Fibroblast of lung (primary cell): ENCODE measurements around the gene SET. TPM values are rescaled to one million over a fixed set of nuclear protein-coding genes. Genes with fewer than 3 reads are reported as not detected.
A peak's percentile ranks its signal among the peaks of the same experiment; 100 is the strongest.

ENCODE experiments used
- DNase-seq, 2 donors: peaks; one replicate each; pipeline versions ENCODE4 v3.0.0 to v3.0.0-alpha.2; 2010; ENCODE audit warnings: low read depth in 2 of 2
- H2AFZ ChIP-seq: 2 replicates; pipeline ENCODE4 v1.5.1; 2012; ENCODE audit warnings: low read length, control low read depth, inconsistent platforms
- H3K27ac ChIP-seq: 2 replicates; pipeline ENCODE4 v1.5.1; 2011; ENCODE audit warnings: low read length, control low read depth; ENCODE audit not compliant: insufficient read depth
- H3K27me3 ChIP-seq: 2 replicates; pipeline ENCODE4 v1.5.1; 2011; ENCODE audit warnings: mild to moderate bottlenecking, low read length; ENCODE audit not compliant: control insufficient read depth, insufficient read depth
- H3K36me3 ChIP-seq: 2 replicates; pipeline ENCODE4 v1.5.1; 2011; ENCODE audit warnings: low read length; ENCODE audit not compliant: control insufficient read depth, insufficient read depth
- H3K4me1 ChIP-seq: 2 replicates; pipeline ENCODE4 v1.5.1; 2011; ENCODE audit warnings: low read length; ENCODE audit not compliant: control insufficient read depth, insufficient read depth; ENCODE audit errors: extremely low read depth
- H3K4me2 ChIP-seq: 2 replicates; pipeline ENCODE4 v1.5.1; 2011; ENCODE audit warnings: low read length, control low read depth; ENCODE audit not compliant: insufficient read depth; ENCODE audit errors: extremely low read depth
- H3K4me3 ChIP-seq, 4 experiments: fragments of 200-600 bp in 1 of 4; sonication (generic) in 1 of 4; replicated peaks in 1 of 4; 2 replicates each; pipeline ENCODE4 v1.5.1; 2011 to 2016; ENCODE audit warnings: low read length in 4 of 4, low read depth in 3 of 4, mild to moderate bottlenecking in 3 of 4, control low read depth in 2 of 4, inconsistent platforms in 1 of 4, mixed read lengths in 1 of 4; ENCODE audit not compliant: insufficient read depth in 1 of 4; ENCODE audit errors: control extremely low read depth in 1 of 4
- H3K79me2 ChIP-seq: 2 replicates; pipeline ENCODE4 v1.5.1; 2012; ENCODE audit warnings: mild to moderate bottlenecking, low read length, inconsistent platforms; ENCODE audit not compliant: control insufficient read depth, insufficient read depth
- H3K9ac ChIP-seq: 2 replicates; pipeline ENCODE4 v1.5.1; 2011; ENCODE audit warnings: mild to moderate bottlenecking, low read length, control low read depth; ENCODE audit not compliant: insufficient read depth
- H3K9me3 ChIP-seq: 2 replicates; pipeline ENCODE4 v1.5.1; 2012; ENCODE audit warnings: low read depth, low read length; ENCODE audit not compliant: control insufficient read depth, insufficient read depth
- H4K20me1 ChIP-seq: 2 replicates; pipeline ENCODE4 v1.5.1; 2011; ENCODE audit warnings: low read length; ENCODE audit not compliant: control insufficient read depth, insufficient read depth; ENCODE audit errors: extremely low read depth
- EZH2 ChIP-seq: IDR thresholded peaks from 2 replicates; pipeline ENCODE4 v1.5.1; 2012; ENCODE audit warnings: low read length, control low read depth, mild to moderate bottlenecking; ENCODE audit errors: missing control alignments
- polyA plus RNA-seq, 2 donors: library from polyadenylated mRNA; depleted of rRNA in 1 of 2; stranded (reverse) in 1 of 2; unstranded in 1 of 2; fragments of >200 nt; gene quantifications; 2 replicates each; pipeline ENCODE4 v1.2.1, GENCODE V29; 2011 to 2012; ENCODE audit warnings: missing spikeins in 1 of 2
- total RNA-seq: library from RNA; depleted of rRNA; stranded (reverse); fragments of >200 nt; gene quantifications from 2 replicates; pipeline ENCODE4 v1.2.1, GENCODE V29; 2014
- TF ChIP-seq, protein P1 (sequence below), 2 donors: IDR thresholded peaks in 1 of 2; conservative IDR thresholded peaks in 1 of 2; 1 replicate in 1 of 2; 2 replicates in 1 of 2; pipeline ENCODE4 v1.5.1; 2011 to 2012; ENCODE audit warnings: low read length in 2 of 2, control low read depth in 1 of 2, inconsistent platforms in 1 of 2, low read depth in 1 of 2, mild to moderate bottlenecking in 1 of 2

The SET gene
- total and polyA plus RNA-seq, 2 donors (not counting 1 experiment from before 2014, with no cell fraction given) = 256 to 456 TPM

DNA sequence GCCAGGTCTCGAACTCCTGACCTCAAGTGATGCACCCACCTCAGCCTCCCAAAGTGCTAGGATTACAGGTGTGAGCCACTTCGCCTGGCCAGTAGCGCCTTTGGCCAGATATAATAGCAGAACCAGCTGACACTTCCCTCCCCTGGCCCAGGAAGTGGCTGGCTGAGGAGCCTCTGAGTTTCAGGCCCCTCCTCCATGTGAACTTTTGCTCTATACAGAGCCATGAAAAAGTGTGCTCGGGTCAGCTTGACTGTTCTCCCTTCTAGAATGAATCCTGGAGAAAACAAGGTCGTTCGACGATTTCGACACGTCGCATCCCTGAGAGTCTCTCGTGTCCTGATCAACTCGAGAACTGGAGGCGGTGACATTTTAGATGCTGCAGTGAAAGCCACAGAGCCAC, 43.6 kb downstream of the SET start:
- Histone ChIP-seq H3K79me2 (no peaks in the 10 kb centered on the region), H3K4me1 (no peaks in the 10 kb centered on the region), H3K4me3 (no peak overlapping the region), H3K9ac (no peak overlapping the region), H4K20me1 (no peaks in the 10 kb centered on the region), H3K27me3 (no peaks in the 10 kb centered on the region), H2AFZ (no peak overlapping the region), H3K27ac (no peak overlapping the region), H3K36me3 (peaks cover 8% of the 10 kb centered on the region), H3K9me3 (no peaks in the 10 kb centered on the region), H3K4me2 (no peak overlapping the region)
- TF ChIP-seq, protein P1, sequence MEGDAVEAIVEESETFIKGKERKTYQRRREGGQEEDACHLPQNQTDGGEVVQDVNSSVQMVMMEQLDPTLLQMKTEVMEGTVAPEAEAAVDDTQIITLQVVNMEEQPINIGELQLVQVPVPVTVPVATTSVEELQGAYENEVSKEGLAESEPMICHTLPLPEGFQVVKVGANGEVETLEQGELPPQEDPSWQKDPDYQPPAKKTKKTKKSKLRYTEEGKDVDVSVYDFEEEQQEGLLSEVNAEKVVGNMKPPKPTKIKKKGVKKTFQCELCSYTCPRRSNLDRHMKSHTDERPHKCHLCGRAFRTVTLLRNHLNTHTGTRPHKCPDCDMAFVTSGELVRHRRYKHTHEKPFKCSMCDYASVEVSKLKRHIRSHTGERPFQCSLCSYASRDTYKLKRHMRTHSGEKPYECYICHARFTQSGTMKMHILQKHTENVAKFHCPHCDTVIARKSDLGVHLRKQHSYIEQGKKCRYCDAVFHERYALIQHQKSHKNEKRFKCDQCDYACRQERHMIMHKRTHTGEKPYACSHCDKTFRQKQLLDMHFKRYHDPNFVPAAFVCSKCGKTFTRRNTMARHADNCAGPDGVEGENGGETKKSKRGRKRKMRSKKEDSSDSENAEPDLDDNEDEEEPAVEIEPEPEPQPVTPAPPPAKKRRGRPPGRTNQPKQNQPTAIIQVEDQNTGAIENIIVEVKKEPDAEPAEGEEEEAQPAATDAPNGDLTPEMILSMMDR (conservative IDR thresholded peaks at IDR 0.05 in 1 of 2, IDR thresholded peaks at IDR 0.05 in 1 of 2; ENCODE audit: low read depth in 1 of 2, low read length in 2 of 2) = no peak
- no peak for TF ChIP-seq EZH2
- no peak for DNase-seq

DNA sequence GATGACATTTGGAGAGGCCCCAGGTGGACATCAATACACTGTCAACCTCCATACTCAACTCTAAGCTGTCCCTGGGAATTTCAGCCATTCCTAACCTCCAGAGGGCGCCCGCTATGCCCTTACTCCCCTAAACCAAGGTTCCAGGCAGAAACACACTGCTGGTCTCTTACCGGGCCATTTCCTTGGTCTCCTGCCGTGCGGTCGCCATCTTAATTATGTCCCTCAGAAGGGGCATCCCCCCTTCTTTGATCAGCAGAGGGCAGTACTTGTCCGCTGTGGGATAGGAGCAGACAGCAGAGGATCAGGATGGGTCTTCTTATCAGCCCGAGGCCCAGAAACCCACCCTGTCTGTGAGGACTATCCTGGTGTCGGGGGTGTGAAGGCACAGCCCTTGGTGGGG, 44.2 kb downstream of the SET start:
- Histone ChIP-seq H3K36me3 (peaks cover 8% of the 10 kb centered on the region), H3K4me1 (no peaks in the 10 kb centered on the region), H3K27ac (no peak overlapping the region), H2AFZ (peak overlapping the region; percentile 77), H3K79me2 (no peaks in the 10 kb centered on the region), H3K9ac (no peak overlapping the region), H3K4me2 (peak overlapping the region; percentile 2), H4K20me1 (no peaks in the 10 kb centered on the region), H3K4me3 (no peak overlapping the region), H3K9me3 (no peaks in the 10 kb centered on the region), H3K27me3 (no peaks in the 10 kb centered on the region)
- DNase-seq = peak; percentile 80 to 85
- no peak for TF ChIP-seq EZH2
- TF ChIP-seq, protein P1 (conservative IDR thresholded peaks at IDR 0.05 in 1 of 2, IDR thresholded peaks at IDR 0.05 in 1 of 2; ENCODE audit: low read depth in 1 of 2, low read length in 2 of 2) = peak; percentile 62 to 87

GRCh38 chr9:128735373-128735772, 46.4 kb downstream of the SET start:
- Histone ChIP-seq H3K27me3 (no peaks in the 10 kb centered on the region), H3K9ac (no peak overlapping the region), H3K79me2 (no peaks in the 10 kb centered on the region), H3K4me2 (no peak overlapping the region), H3K4me3 (no peak overlapping the region), H3K4me1 (no peaks in the 10 kb centered on the region), H2AFZ (no peak overlapping the region), H3K27ac (no peak overlapping the region), H4K20me1 (no peaks in the 10 kb centered on the region), H3K36me3 (peaks cover 7% of the 10 kb centered on the region), H3K9me3 (no peaks in the 10 kb centered on the region)
- no peak for DNase-seq
- TF ChIP-seq EZH2 = no peak
- TF ChIP-seq, protein P1 (conservative IDR thresholded peaks at IDR 0.05 in 1 of 2, IDR thresholded peaks at IDR 0.05 in 1 of 2; ENCODE audit: low read depth in 1 of 2, low read length in 2 of 2) = no peak
